A673 (cell line): ENCODE results near the gene TMEM132C. TPM values are rescaled to one million over a fixed set of nuclear protein-coding genes. Genes with fewer than 3 reads are reported as not detected.

Source experiments
- BruUV-seq: library from RNA; stranded (reverse); fragments of 400-500 nt; replicated peaks from 2 replicates; lab custom pipeline; 2021; lab: Mats Ljungman, UMichigan
- CTCF ChIA-PET: fragments of 300-600 bp; sonication (Branson Sonifier 250); formaldehyde crosslinking; loops from one replicate; lab custom pipeline; 2022; ENCODE audit warnings: antibody characterized with exemption; lab: Charles Lee
- POLR2A ChIA-PET: fragments of 300-600 bp; sonication (Branson Sonifier 250); formaldehyde crosslinking; loops from one replicate; lab custom pipeline; 2022; ENCODE audit warnings: antibody characterized with exemption; ENCODE audit not compliant: low non-redundant PET; lab: Charles Lee
- DNase-seq: peaks from one replicate; pipeline ENCODE4 v3.0.0-alpha.2; 2015; ENCODE audit warnings: low spot score
- H3K27ac ChIP-seq: fragments of 200-600 bp; sonication (generic); 2 replicates; pipeline ENCODE4 v1.5.1; 2016; ENCODE audit warnings: mixed run types, low read depth, mild to moderate bottlenecking, mixed read lengths, antibody characterized with exemption, low read length; ENCODE audit not compliant: poor library complexity, severe bottlenecking
- H3K27me3 ChIP-seq: fragments of 200-600 bp; sonication (generic); replicated peaks from 2 replicates; pipeline ENCODE4 v1.6.1; 2017; ENCODE audit warnings: mixed run types, low read depth, mild to moderate bottlenecking, mixed read lengths, antibody characterized with exemption, low read length; ENCODE audit not compliant: insufficient read depth, poor library complexity
- H3K36me3 ChIP-seq: fragments of 200-600 bp; sonication (generic); 2 replicates; pipeline ENCODE4 v1.6.1; 2016; ENCODE audit warnings: mixed run types, mild to moderate bottlenecking, mixed read lengths, antibody characterized with exemption, low read length; ENCODE audit not compliant: insufficient read depth, poor library complexity, severe bottlenecking
- H3K4me1 ChIP-seq: fragments of 200-600 bp; sonication (generic); 2 replicates; pipeline ENCODE4 v1.6.1; 2017; ENCODE audit warnings: mixed run types, mild to moderate bottlenecking, mixed read lengths, antibody characterized with exemption, low read length; ENCODE audit not compliant: insufficient read depth, poor library complexity, severe bottlenecking
- H3K4me3 ChIP-seq: fragments of 200-600 bp; sonication (generic); 2 replicates; pipeline ENCODE4 v1.5.1; 2016; ENCODE audit warnings: low read depth, mixed run types, mild to moderate bottlenecking, mixed read lengths, low read length; ENCODE audit not compliant: poor library complexity, severe bottlenecking
- H3K9me3 ChIP-seq: fragments of 200-600 bp; sonication (generic); 2 replicates; pipeline ENCODE4 v1.6.1; 2016; ENCODE audit warnings: mixed run types, low read depth, mild to moderate bottlenecking, mixed read lengths, antibody characterized with exemption, low read length; ENCODE audit not compliant: poor library complexity, severe bottlenecking
- CTCF ChIP-seq: fragments of 300-800, 200-600 bp; sonication (generic); conservative IDR thresholded peaks from 2 replicates; pipeline ENCODE4 v1.5.1; 2017; ENCODE audit warnings: low read depth, mild to moderate bottlenecking, antibody characterized with exemption, low read length, moderate library complexity, mixed read lengths
- EZH2 ChIP-seq: fragments of 200-600 bp; sonication (generic); IDR thresholded peaks from 2 replicates; pipeline ENCODE4 v1.6.1; 2017; ENCODE audit warnings: borderline replicate concordance, low read depth, mild to moderate bottlenecking, mixed read lengths, antibody characterized with exemption, low read length; ENCODE audit not compliant: poor library complexity, severe bottlenecking
- intact Hi-C: fragments of 100-400 bp; cut with micrococcal nuclease; formaldehyde crosslinking; loops from one replicate; pipeline ENCODE4 v1.10.0; 2022; ENCODE audit not compliant: unreplicated experiment
- total RNA-seq: library from RNA; stranded (reverse); gene quantifications from 2 replicates; pipeline ENCODE4 v1.2.3, GENCODE V29; 2021

Gene TMEM132C
- total RNA-seq, 1 experiment from 2014 or later, result not detected

GRCh38 chr12:128534906-128535305 lies 267.9 kb downstream of the TMEM132C start:
- BruUV-seq, result no TSS peak

GRCh38 chr12:128536810-128537209 lies 269.8 kb downstream of the TMEM132C start:
- intact Hi-C loops, result no loop called here
- Histone ChIP-seq H3K9me3 (no peaks in the 10 kb centered on the region), H3K27me3 (peaks cover 15% of the 10 kb centered on the region), H3K4me3 (no peak overlapping the region), H3K4me1 (no peaks in the 10 kb centered on the region), H3K27ac (no peak overlapping the region), H3K36me3 (no peaks in the 10 kb centered on the region)
- DNase-seq, result no peak
- BruUV-seq, result no TSS peak
- ChIA-PET POLR2A (no interaction called here), CTCF (no interaction called here)
- TF ChIP-seq EZH2 (no peak), CTCF (no peak)

More at GRCh38 chr12:128534906-128535305, 267.9 kb downstream of the TMEM132C start:
- no peak for DNase-seq
- ChIA-PET POLR2A (no interaction called here), CTCF (no interaction called here)
- Histone ChIP-seq H3K27me3 (peaks cover 11% of the 10 kb centered on the region), H3K9me3 (no peaks in the 10 kb centered on the region), H3K4me3 (no peak overlapping the region), H3K36me3 (no peaks in the 10 kb centered on the region), H3K27ac (no peak overlapping the region), H3K4me1 (no peaks in the 10 kb centered on the region)
- TF ChIP-seq CTCF (no peak), EZH2 (no peak)
- intact Hi-C loops, result loop anchor here (5.0 kb wide), 1 partner anchor 1477 kb away; no protein-coding TSS in a partner anchor

GRCh38 chr12:128537668-128538067 lies 270.7 kb downstream of the TMEM132C start:
- CTCF ChIA-PET, result interaction anchor here (0.5 kb wide), 1 partner anchor 280 kb away, joined by 15 read pairs; no protein-coding TSS in a partner anchor

More at GRCh38 chr12:128537668-128538067, 270.7 kb downstream of the TMEM132C start:
- Histone ChIP-seq H3K27ac (no peak overlapping the region), H3K36me3 (no peaks in the 10 kb centered on the region), H3K4me3 (no peak overlapping the region), H3K9me3 (no peaks in the 10 kb centered on the region), H3K4me1 (no peaks in the 10 kb centered on the region), H3K27me3 (peaks cover 15% of the 10 kb centered on the region)
- TF ChIP-seq CTCF (no peak), EZH2 (no peak)
- no peak for DNase-seq
- POLR2A ChIA-PET, result no interaction called here
- intact Hi-C loops, result no loop called here
- BruUV-seq, result no TSS peak
